Activated CD8-positive, alpha-beta memory T cell treated with anti-CD3 and anti-CD28 coated beads, Interleukin-2, amount 50 U/mL, for 24 hours (primary cell): ENCODE results near the gene UGDH.
"Not testable (repeated sequence)": the region's sequence is repeated elsewhere in the genome, so short reads cannot be mapped to it uniquely, and the experiment has no call there.

Source experiments
- DNase-seq: peaks from one replicate; pipeline ENCODE4 v3.0.0-alpha.2; 2020; ENCODE audit errors: extremely low read depth

Gene UGDH

GRCh38 chr4:39529534-39529933 lies 2.3 kb upstream of the UGDH start:
- DNase-seq: no peak

- no peak for DNase-seq
These were observed 824 bp upstream of the UGDH start for GRCh38 chr4:39528061-39528465.

GRCh38 chr4:39526765-39527295 lies 409 bp downstream of the UGDH start:
- no peak for DNase-seq

GRCh38 chr4:39525822-39526690 lies 1.2 kb downstream of the UGDH start:
- no peak for DNase-seq

- no peak for DNase-seq
These were observed 2.9 kb downstream of the UGDH start for GRCh38 chr4:39524161-39524957.

GRCh38 chr4:39522068-39522467 lies 5.2 kb downstream of the UGDH start:
- DNase-seq: no peak

GRCh38 chr4:39521253-39521919 lies 5.9 kb downstream of the UGDH start:
- DNase-seq: no peak

GRCh38 chr4:39518484-39518883 lies 8.8 kb downstream of the UGDH start:
- no peak for DNase-seq

- DNase-seq: no peak
These were observed 10.8 kb downstream of the UGDH start for GRCh38 chr4:39516407-39516966.

GRCh38 chr4:39515669-39516401 lies 11.4 kb downstream of the UGDH start:
- DNase-seq: not testable (repeated sequence)

- no peak for DNase-seq
These were observed 12.3 kb downstream of the UGDH start for GRCh38 chr4:39514888-39515401.

GRCh38 chr4:39514266-39514665 lies 13.0 kb downstream of the UGDH start:
- not testable (repeated sequence) for DNase-seq

GRCh38 chr4:39510348-39510929 lies 16.8 kb downstream of the UGDH start:
- no peak for DNase-seq

- DNase-seq: no peak
These were observed 21.7 kb downstream of the UGDH start for GRCh38 chr4:39505581-39505980.

- DNase-seq: no peak
These were observed 22.7 kb downstream of the UGDH start for GRCh38 chr4:39504538-39504937.

GRCh38 chr4:39502664-39503035 lies 24.6 kb downstream of the UGDH start:
- not testable (repeated sequence) for DNase-seq

- no peak for DNase-seq
These were observed 25.1 kb downstream of the UGDH start for GRCh38 chr4:39502019-39502663.

GRCh38 chr4:39498727-39499020 lies 28.6 kb downstream of the UGDH start:
- DNase-seq: no peak

GRCh38 chr4:39497909-39498726 lies 29.1 kb downstream of the UGDH start:
- no peak for DNase-seq
